Mesendoderm (in vitro differentiated cells): ENCODE results near the gene BTD. TPM values are rescaled to one million over a fixed set of nuclear protein-coding genes. Genes with fewer than 3 reads are reported as not detected.

ENCODE experiments used
- DNase-seq: peaks from one replicate; pipeline ENCODE4 v3.0.0; 2013
- H2AK5ac ChIP-seq: 2 replicates; pipeline ENCODE4 v1.6.1; 2013; ENCODE audit warnings: low read length, inconsistent platforms
- H2BK120ac ChIP-seq: 2 replicates; pipeline ENCODE4 v1.6.1; 2013; ENCODE audit warnings: low read depth, mild to moderate bottlenecking, low read length, moderate library complexity, mixed read lengths
- H2BK15ac ChIP-seq: replicated peaks from 2 replicates; pipeline ENCODE4 v1.6.1; 2013; ENCODE audit warnings: low read depth, mild to moderate bottlenecking, moderate library complexity
- H2BK5ac ChIP-seq: 2 replicates; pipeline ENCODE4 v1.6.1; 2013; ENCODE audit warnings: low read length, inconsistent platforms
- H3K18ac ChIP-seq: 2 replicates; pipeline ENCODE4 v1.6.1; 2013; ENCODE audit warnings: mild to moderate bottlenecking, low read length, mixed read lengths
- H3K23ac ChIP-seq: one replicate; pipeline ENCODE4 v1.6.1; 2013; ENCODE audit warnings: low read length
- H3K27ac ChIP-seq: 2 replicates; pipeline ENCODE4 v1.5.1; 2013; ENCODE audit warnings: low read depth, mild to moderate bottlenecking, inconsistent platforms, low read length, moderate library complexity
- H3K27me3 ChIP-seq: 2 replicates; pipeline ENCODE4 v1.6.1; 2013; ENCODE audit warnings: low read length, control low read depth, mild to moderate bottlenecking, inconsistent platforms; ENCODE audit not compliant: insufficient read depth, poor library complexity
- H3K36me3 ChIP-seq: 2 replicates; pipeline ENCODE4 v1.6.1; 2013; ENCODE audit warnings: low read length, inconsistent platforms; ENCODE audit not compliant: control insufficient read depth, insufficient read depth
- H3K4ac ChIP-seq: one replicate; pipeline ENCODE4 v1.6.1; 2013; ENCODE audit warnings: low read depth, mild to moderate bottlenecking, low read length, moderate library complexity
- H3K4me1 ChIP-seq: 2 replicates; pipeline ENCODE4 v1.6.1; 2013; ENCODE audit warnings: low read depth, low read length, inconsistent platforms; ENCODE audit not compliant: control insufficient read depth
- H3K4me2 ChIP-seq: 2 replicates; pipeline ENCODE4 v1.6.1; 2013; ENCODE audit warnings: low read length
- H3K4me3 ChIP-seq: 2 replicates; pipeline ENCODE4 v1.5.1; 2013; ENCODE audit warnings: mild to moderate bottlenecking, low read length
- H3K56ac ChIP-seq: one replicate; pipeline ENCODE4 v1.6.1; 2013; ENCODE audit warnings: low read length
- H3K79me1 ChIP-seq: 2 replicates; pipeline ENCODE4 v1.6.1; 2013; ENCODE audit warnings: low read length, inconsistent platforms
- H3K79me2 ChIP-seq: 2 replicates; pipeline ENCODE4 v1.6.1; 2013; ENCODE audit warnings: mild to moderate bottlenecking, low read length; ENCODE audit not compliant: control insufficient read depth, insufficient read depth
- H3K9ac ChIP-seq: 2 replicates; pipeline ENCODE4 v1.6.1; 2013; ENCODE audit warnings: low read length, inconsistent platforms
- H4K5ac ChIP-seq: one replicate; pipeline ENCODE4 v1.6.1; 2013; ENCODE audit warnings: low read length
- H4K8ac ChIP-seq: one replicate; pipeline ENCODE4 v1.6.1; 2013; ENCODE audit warnings: low read depth, mild to moderate bottlenecking, control low read depth, low read length, moderate library complexity
- WGBS: extraction: QIAGEN DNeasy Blood & Tissue Kit; methylation state at CpG from one replicate; pipeline ENCODE4 v1.1.7; 2013; ENCODE audit warnings: low lambda C conversion rate, missing lambda C conversion rate; ENCODE audit not compliant: insufficient coverage; ENCODE audit errors: extremely low coverage; 5-methylcytosine and 5-hydroxymethylcytosine counted together
- polyA plus RNA-seq, 2 experiments: library from polyadenylated mRNA; stranded (reverse); fragments of 200-250 nt; gene quantifications; one replicate each; pipeline ENCODE4 v1.2.3, GENCODE V29; 2013

The BTD gene, protein sequence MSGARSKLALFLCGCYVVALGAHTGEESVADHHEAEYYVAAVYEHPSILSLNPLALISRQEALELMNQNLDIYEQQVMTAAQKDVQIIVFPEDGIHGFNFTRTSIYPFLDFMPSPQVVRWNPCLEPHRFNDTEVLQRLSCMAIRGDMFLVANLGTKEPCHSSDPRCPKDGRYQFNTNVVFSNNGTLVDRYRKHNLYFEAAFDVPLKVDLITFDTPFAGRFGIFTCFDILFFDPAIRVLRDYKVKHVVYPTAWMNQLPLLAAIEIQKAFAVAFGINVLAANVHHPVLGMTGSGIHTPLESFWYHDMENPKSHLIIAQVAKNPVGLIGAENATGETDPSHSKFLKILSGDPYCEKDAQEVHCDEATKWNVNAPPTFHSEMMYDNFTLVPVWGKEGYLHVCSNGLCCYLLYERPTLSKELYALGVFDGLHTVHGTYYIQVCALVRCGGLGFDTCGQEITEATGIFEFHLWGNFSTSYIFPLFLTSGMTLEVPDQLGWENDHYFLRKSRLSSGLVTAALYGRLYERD
- polyA plus RNA-seq (2013, experiment 1 of 2) = 15.7 TPM
- 15.1 TPM for polyA plus RNA-seq (2013, experiment 2 of 2)

DNA sequence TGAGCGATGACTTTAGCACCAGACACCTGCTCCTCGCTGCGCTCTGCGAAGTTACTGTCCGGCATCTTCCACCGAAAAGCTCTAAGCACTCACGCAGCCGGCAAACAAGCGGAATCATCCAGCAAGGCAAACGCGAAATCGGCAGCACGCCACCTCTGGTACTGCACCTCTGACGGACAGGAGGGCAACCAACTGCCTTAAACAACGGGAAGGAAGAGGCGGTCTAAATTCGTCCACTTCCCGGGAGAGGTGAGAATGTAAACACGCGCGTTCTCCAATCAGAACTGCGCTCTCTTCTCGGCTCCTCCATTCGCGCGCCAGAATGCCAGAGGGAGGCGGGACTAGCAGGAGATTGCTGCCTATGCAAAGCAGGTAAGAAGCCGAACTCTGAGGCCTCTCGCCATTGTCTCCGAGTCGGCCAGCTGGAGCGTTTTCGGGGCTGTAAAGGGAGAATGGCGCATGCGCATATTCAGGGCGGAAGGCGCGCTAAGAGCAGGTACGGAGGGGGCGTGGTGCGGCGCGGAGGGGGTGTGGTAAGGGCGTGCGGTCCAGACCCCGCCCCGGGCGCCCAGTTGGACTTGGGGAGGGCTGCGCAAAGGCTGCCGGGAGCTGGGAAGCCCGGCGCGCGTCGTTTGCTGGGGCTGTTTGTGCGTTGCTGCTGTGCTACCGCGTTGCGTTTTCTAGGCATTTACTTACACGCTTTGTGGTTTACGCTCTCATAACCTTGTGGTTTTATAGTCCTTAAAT lies at the start of gene BTD, which contains the start of gene HACL1:
TSS of gene BTD (plus strand) at position 347 of the 747 bp plus-strand sequence. CDS start 33,695 bp downstream, outside the sequence.
TSS of gene HACL1 (minus strand) at position 171 of the 747 bp plus-strand sequence. CDS start at position 65, 106 bp downstream.
- H3K27ac ChIP-seq = peak within 1 kb of the TSS; percentile 91
- no peak within 1 kb of the TSS for H3K23ac ChIP-seq
- peaks cover 1% of the 10 kb centered on the region for H3K36me3 ChIP-seq
- H3K18ac ChIP-seq = peak within 1 kb of the TSS; percentile 13
- no peak within 1 kb of the TSS for H2AK5ac ChIP-seq
- no peaks in the 10 kb centered on the region for H3K27me3 ChIP-seq
- H2BK15ac ChIP-seq = no peak within 1 kb of the TSS
- peak within 1 kb of the TSS; percentile 96 for H3K56ac ChIP-seq
- peak within 1 kb of the TSS; percentile 27 for H2BK5ac ChIP-seq
- H3K4me3 ChIP-seq = peak within 1 kb of the TSS; percentile 85
- peak within 1 kb of the TSS; percentile 51 for H3K4me2 ChIP-seq
- no CpG with 5 or more reads among the region's 61 CpGs for WGBS
- H3K9ac ChIP-seq = peak within 1 kb of the TSS; percentile 95
- peak within 1 kb of the TSS; percentile 93 for H4K8ac ChIP-seq
- no peaks in the 10 kb centered on the region for H3K4me1 ChIP-seq
- H3K79me2 ChIP-seq = peaks cover 6% of the 10 kb centered on the region
- H3K4ac ChIP-seq = no peak within 1 kb of the TSS
- H4K5ac ChIP-seq = no peak within 1 kb of the TSS
- DNase-seq = peak; percentile 100
- no peak within 1 kb of the TSS for H2BK120ac ChIP-seq
- peaks cover 11% of the 10 kb centered on the region for H3K79me1 ChIP-seq

- Histone ChIP-seq H3K18ac (no peak overlapping the region), H3K4me3 (no peak overlapping the region)
- no CpG with 5 or more reads among the region's 1 CpG for WGBS
Observed at GRCh38 chr3:15551902-15552301, 49.6 kb upstream of the BTD start.

GRCh38 chr3:15553749-15554148 lies 47.8 kb upstream of the BTD start:
- no peak overlapping the region for H3K56ac ChIP-seq
- H3K18ac ChIP-seq = no peak overlapping the region
- no peak overlapping the region for H3K4ac ChIP-seq
- H2AK5ac ChIP-seq = no peak overlapping the region
- no peaks in the 10 kb centered on the region for H3K27me3 ChIP-seq
- WGBS = no CpG with 5 or more reads among the region's 3 CpGs
- H3K4me2 ChIP-seq = no peak overlapping the region
- no peaks in the 10 kb centered on the region for H3K4me1 ChIP-seq
- no peak overlapping the region for H2BK120ac ChIP-seq
- H4K5ac ChIP-seq = no peak overlapping the region
- no peaks in the 10 kb centered on the region for H3K79me2 ChIP-seq
- no peaks in the 10 kb centered on the region for H3K36me3 ChIP-seq
- no peak overlapping the region for H3K9ac ChIP-seq
- DNase-seq = no peak
- H4K8ac ChIP-seq = no peak overlapping the region
- H3K4me3 ChIP-seq = no peak overlapping the region
- no peak overlapping the region for H2BK15ac ChIP-seq
- no peaks in the 10 kb centered on the region for H3K79me1 ChIP-seq
- no peak overlapping the region for H3K27ac ChIP-seq
- H2BK5ac ChIP-seq = no peak overlapping the region
- H3K23ac ChIP-seq = no peak overlapping the region

More at GRCh38 chr3:15551902-15552301, 49.6 kb upstream of the BTD start:
- Histone ChIP-seq H3K79me1 (no peaks in the 10 kb centered on the region), H3K9ac (no peak overlapping the region), H3K27me3 (no peaks in the 10 kb centered on the region), H2BK120ac (no peak overlapping the region), H3K36me3 (no peaks in the 10 kb centered on the region), H3K56ac (no peak overlapping the region), H3K4ac (no peak overlapping the region), H3K79me2 (no peaks in the 10 kb centered on the region), H3K27ac (no peak overlapping the region), H3K23ac (no peak overlapping the region), H2AK5ac (no peak overlapping the region), H4K5ac (no peak overlapping the region), H3K4me1 (no peaks in the 10 kb centered on the region), H2BK5ac (no peak overlapping the region), H2BK15ac (no peak overlapping the region), H4K8ac (no peak overlapping the region), H3K4me2 (no peak overlapping the region)
- no peak for DNase-seq

DNA sequence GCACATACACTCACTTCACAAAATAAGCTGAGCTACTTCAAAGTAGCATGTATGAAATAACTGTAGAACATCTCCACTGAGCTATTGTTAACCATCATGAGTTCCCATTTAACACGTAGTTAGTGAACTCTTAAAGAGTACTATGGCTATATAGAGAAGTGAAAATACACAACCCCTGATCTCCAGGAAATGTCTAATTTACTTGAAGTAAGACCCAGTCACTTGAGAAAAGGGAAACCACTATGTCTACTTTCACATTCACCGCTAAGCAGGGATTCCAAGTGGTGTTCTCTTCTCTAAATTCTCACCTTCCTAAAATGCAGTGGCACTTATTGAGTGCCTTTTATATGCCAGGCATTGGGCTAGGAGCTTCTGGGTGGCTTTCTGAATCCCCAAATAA lies 45.0 kb upstream of the BTD start:
- Histone ChIP-seq H3K36me3 (no peaks in the 10 kb centered on the region), H3K27me3 (no peaks in the 10 kb centered on the region), H3K4me3 (no peak overlapping the region), H4K8ac (no peak overlapping the region), H3K4me2 (no peak overlapping the region), H3K4ac (no peak overlapping the region), H3K27ac (no peak overlapping the region), H4K5ac (no peak overlapping the region), H3K23ac (no peak overlapping the region), H3K18ac (no peak overlapping the region), H3K79me1 (no peaks in the 10 kb centered on the region), H2AK5ac (no peak overlapping the region), H2BK5ac (no peak overlapping the region), H3K56ac (no peak overlapping the region), H3K4me1 (no peaks in the 10 kb centered on the region), H2BK15ac (no peak overlapping the region), H3K9ac (no peak overlapping the region), H2BK120ac (no peak overlapping the region), H3K79me2 (no peaks in the 10 kb centered on the region)
- no CpG with 5 or more reads among the region's 2 CpGs for WGBS
- no peak for DNase-seq

DNA sequence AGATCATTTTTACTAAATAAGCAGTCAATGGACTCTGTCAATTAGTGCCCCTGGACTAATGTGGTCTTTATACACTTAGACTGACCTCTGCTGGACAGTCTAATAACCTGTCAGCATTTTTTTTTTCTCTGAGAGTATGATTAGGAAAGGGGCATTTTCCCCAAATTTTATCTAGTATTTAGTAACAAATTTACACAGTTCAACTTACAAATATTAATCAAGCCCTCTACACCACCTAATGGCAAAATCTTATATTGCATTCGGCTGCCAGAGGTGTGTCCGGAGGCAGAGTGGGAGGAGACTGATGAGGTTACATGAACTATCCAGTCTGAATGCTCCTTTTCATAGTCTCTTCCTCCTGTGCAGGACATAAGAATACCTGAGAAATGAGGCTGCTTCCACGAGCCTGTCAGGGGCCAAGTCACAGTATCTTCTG lies 44.0 kb upstream of the BTD start:
- H3K4me2 ChIP-seq = no peak overlapping the region
- H3K27me3 ChIP-seq = no peaks in the 10 kb centered on the region
- H2BK5ac ChIP-seq = no peak overlapping the region
- no peak overlapping the region for H3K4me3 ChIP-seq
- DNase-seq = peak; percentile 70
- WGBS = no CpG with 5 or more reads among the region's 3 CpGs
- H3K4me1 ChIP-seq = no peaks in the 10 kb centered on the region
- no peak overlapping the region for H3K4ac ChIP-seq
- H2BK15ac ChIP-seq = no peak overlapping the region
- no peak overlapping the region for H4K5ac ChIP-seq
- H3K36me3 ChIP-seq = no peaks in the 10 kb centered on the region
- H3K79me2 ChIP-seq = no peaks in the 10 kb centered on the region
- no peak overlapping the region for H3K27ac ChIP-seq
- H4K8ac ChIP-seq = no peak overlapping the region
- no peak overlapping the region for H2AK5ac ChIP-seq
- H2BK120ac ChIP-seq = no peak overlapping the region
- no peak overlapping the region for H3K23ac ChIP-seq
- no peak overlapping the region for H3K9ac ChIP-seq
- H3K56ac ChIP-seq = no peak overlapping the region
- no peak overlapping the region for H3K18ac ChIP-seq
- no peaks in the 10 kb centered on the region for H3K79me1 ChIP-seq
